ENCODE data around the gene RCBTB2. TPM values are rescaled to one million over a fixed set of nuclear protein-coding genes. Genes with fewer than 3 reads are reported as not detected.

The RCBTB2 gene
- total RNA-seq, 1 experiment from 2014 or later, result 21.0 TPM

GRCh38 chr13:48564056-48564455 is 31.2 kb upstream of the RCBTB2 start:
- peak; percentile 88 for DNase-seq (ENCODE audit: low read depth)

- peak; percentile 60 for DNase-seq (ENCODE audit: low read depth)
Measured at GRCh38 chr13:48563626-48564025, 30.7 kb upstream of the RCBTB2 start.

DNA sequence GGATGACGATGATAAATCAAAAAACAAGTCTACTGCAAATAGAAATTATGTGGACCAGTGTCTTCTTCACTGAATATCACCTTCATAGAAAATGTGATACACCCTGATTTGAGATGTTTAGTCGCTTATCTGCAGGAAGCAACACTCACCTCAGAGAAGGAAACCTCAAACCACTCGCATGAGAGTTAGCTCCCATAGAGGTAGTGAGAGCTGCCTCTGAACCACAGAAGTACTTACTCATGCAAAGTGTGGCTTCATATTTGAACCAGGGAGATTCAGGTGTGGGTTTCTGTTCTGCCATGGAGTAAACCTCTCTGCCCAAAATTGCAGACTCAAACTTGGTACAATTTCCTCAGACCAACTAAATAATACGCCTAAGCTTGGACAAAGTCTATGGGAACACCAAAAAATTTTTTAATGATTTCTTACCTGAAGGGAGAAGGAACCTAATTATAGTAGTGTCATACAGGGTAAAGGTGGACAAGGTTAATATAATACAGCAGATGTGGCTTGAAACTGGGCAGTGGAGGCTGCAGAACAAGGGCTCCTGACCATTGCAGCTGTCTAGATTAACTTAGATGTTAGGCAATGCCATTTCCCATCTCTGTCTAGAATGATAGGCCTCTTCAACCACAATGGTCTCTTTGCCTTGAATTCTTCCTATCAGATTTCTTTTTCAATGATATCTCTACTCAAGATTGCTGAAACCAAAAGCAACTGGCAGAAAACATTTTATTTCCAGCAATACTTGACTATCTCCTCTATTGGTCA is 29.6 kb upstream of the RCBTB2 start:
- peak; percentile 63 for DNase-seq (ENCODE audit: low read depth)

DNA sequence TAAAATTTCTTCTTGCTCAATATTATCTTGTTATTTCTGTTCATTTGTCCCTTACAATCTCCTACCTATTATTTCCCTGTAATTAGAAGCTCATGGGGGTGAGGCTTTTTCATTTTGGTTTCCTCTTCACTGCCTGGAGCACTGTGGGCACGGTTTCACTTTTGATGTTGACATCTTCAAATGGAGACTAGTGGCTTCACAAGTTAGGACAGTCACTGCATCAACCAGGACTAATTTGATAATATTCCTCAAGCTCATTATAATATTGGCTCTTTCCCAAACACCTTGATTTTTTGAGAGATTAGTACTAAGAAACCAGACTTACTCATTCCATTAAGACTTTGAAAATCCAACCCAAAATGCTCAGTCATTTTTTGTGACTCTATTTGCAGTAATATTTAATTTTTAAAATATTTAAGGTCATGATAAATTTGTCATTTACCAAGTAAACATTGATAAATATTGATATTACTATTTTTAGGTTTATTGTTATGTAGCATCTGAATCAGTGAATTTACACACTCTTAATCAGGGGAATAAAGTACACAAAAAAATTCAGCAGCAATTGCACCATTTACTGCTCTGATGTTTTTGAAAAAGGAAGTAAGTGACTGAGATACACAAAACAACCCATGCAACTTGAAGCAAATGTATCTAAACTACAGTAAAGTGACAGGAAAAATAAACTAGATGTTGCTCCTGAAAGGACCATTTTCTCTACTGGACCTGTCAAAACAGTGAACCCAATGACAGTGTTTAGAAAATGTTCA is 28.8 kb upstream of the RCBTB2 start:
- no peak for DNase-seq (ENCODE audit: low read depth)

GRCh38 chr13:48560657-48561337 is 27.9 kb upstream of the RCBTB2 start:
- DNase-seq (ENCODE audit: low read depth), result no peak

DNA sequence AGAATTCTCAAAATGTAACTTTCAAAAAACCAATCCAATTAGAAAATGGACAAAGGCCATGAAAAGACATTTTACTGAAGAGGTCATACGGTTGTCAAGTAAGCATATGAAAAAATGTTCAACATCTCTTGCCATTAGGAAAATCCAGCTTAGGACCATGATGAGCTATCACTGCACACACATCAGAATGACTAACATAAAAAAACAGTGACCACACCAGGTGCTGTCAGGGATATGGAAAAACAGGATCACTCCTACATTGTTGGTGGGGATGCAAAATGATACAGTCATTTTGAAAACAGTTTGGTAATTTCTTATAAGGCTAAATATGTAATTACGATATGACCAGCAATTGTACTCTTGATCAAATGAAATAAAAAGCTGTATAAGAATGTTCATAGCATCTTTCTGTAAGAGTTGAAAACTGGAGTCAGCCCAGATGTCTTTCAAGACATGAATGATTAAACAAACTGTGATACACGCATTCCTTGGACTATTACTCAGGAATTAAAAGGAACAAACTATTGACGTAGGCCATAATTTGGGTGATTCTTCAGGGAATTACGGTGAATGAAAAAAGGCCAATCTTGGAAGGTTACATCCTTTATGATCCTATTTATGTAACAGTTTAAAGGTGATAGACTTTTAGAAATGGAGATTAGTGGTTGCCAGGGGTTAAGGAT is 26.9 kb upstream of the RCBTB2 start:
- peak; percentile 92 for DNase-seq (ENCODE audit: low read depth)

DNA sequence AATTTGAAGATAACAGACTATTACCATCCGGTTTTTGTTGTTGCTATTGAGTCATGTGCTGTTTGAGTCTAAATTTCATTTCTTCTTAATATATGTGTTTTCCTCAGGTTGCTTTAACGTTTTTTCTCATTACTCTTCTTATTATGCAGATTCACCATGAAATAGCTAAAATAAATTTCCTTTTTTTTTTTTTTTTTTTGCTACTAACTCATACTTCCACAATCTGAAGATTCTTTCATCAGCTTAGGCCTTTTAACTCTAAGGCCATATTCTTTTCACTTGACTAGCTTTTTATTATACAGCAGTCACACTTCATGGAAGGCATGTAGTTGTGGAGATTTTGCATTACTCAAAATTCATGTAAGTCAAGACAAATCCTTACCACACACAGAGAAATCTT is 23.9 kb upstream of the RCBTB2 start:
- DNase-seq (ENCODE audit: low read depth), result no peak

DNA sequence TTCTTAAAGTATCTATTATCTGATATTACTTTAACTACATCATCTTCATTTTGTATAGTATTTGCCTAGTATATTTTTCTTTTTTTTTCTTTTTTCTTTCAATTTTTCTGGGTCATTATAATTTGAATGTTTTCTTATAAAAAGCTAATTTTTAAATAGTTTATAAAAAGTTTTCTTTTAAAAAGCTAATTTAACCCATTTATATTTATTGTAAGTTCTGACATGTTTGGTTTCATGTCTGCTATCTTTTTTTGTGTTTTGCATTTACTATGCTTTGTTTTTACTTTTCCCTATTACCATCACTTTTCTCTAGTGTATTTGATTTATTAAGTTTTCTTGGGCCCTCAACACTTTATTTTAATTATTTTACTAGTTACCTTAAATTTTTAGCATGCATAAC is 22.6 kb upstream of the RCBTB2 start:
- DNase-seq (ENCODE audit: low read depth), result no peak

- no peak for DNase-seq (ENCODE audit: low read depth)
Measured at GRCh38 chr13:48551329-48551728, 18.4 kb upstream of the RCBTB2 start.

GRCh38 chr13:48549658-48550057 is 16.8 kb upstream of the RCBTB2 start:
- no peak for DNase-seq (ENCODE audit: low read depth)

GRCh38 chr13:48547663-48548092 is 14.8 kb upstream of the RCBTB2 start:
- DNase-seq (ENCODE audit: low read depth), result no peak

DNA sequence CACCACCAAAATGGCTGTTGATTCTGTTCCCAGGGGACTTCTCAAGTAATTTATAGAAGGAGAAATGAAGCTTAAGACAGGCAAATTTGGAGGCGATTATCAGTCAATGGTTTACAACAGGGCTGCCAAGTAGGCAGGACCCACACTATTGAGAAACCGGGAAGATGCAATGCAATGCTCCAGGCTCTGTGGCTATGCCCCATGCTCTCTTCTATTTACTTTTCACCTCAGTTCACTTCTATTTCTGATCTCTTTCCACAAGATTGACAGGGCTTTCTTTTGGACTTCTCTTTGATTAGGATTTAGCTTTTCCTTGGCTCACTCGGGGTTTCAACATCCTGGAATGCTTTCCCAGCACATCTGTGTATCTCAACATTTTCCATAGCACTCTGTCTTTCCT is 12.7 kb upstream of the RCBTB2 start:
- no peak for DNase-seq (ENCODE audit: low read depth)

DNA sequence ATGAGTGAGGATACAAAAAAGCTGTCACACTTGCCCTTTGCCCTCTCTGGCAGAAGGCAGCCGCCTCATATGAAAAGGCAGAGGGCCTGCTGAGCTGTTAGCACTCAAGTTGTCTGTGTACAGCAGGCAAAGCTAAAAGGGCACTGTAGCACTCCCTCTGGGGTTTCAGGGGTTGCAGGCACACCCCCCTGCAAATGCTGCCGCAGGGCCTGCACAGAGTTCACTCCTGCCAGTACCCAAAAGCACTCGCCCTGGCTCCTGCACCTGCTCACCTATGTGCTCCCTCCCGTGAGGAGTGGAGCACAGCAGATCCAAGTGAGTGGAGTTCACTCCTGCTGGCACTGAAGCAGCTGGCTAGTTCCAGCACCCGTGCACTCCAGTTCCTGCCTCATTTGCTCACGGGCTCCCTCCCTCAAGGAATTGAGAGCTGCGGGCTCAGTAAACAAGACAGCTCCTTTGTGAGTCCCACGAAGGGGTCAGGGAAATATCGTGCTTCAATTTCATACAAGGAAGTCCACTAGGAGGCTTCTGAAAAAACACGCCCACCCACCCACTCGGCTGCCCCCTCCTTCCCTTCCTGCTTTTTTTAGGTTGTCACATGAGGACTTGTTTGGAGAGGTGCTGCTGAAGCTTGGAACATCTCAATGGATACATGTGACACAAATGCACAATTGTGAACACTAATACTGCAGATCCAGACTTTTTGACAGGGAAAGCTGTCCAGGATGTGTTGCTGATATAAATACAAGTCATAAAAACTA is 9.9 kb upstream of the RCBTB2 start:
- peak; percentile 64 for DNase-seq (ENCODE audit: low read depth)

- DNase-seq (ENCODE audit: low read depth), result no peak
Measured at GRCh38 chr13:48542138-48542537, 9.3 kb upstream of the RCBTB2 start.

- DNase-seq (ENCODE audit: low read depth), result peak; percentile 40
Measured at GRCh38 chr13:48539550-48539949, 6.7 kb upstream of the RCBTB2 start.

- no peak for DNase-seq (ENCODE audit: low read depth)
Measured at GRCh38 chr13:48536621-48537250, 3.9 kb upstream of the RCBTB2 start.

GRCh38 chr13:48535766-48536165 is 2.9 kb upstream of the RCBTB2 start:
- DNase-seq (ENCODE audit: low read depth), result no peak

GRCh38 chr13:48534911-48535501 is 2.1 kb upstream of the RCBTB2 start:
- DNase-seq (ENCODE audit: low read depth), result no peak

DNA sequence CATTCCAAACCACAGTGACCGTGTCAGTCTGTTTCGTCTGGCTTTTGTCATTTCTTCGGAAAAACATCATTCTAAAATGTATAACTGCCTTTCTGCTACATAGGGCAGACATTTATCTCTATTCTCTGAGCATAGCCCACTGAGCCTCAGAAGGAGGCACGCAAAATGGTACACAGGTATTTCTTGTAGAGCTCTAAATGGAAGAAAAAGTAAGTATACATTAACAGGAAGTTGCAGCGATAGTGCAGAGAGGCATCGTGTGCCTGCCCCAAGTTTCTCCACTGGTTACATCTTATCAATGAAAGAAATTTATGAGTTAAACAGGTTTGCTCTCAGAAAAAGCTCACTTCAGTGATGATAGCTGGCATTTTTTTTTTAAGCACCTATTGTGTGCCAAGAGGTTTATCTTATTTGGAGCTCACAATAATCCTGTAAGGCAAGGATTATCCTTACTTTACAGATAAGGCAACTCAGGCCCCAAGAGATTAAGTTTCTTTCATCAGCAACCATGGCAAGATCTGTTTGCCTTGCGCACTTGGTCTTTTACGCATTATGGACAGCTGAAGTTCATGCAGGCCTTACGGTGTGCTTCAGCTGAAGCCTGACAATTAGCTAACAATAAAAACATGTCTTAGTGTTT is 1.2 kb upstream of the RCBTB2 start:
- DNase-seq (ENCODE audit: low read depth), result no peak

DNA sequence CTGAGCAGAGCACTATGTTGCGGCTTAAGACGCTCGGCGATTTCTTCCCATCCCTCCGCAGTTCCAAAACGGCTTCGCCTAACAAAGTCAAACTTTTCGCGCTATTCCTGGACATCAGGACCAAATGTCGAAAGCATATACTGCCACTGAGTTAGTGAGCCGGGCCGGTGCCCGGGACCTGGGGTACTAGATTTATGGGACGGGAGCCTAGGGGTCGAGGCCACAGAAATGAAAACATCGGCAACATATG is 699 bp downstream of the RCBTB2 start:
- no peak for DNase-seq (ENCODE audit: low read depth)

All from LHCN-M2 (cell line).